Activated T-helper 1 cell treated with anti-CD3 and anti-CD28 coated beads, Interleukin-2, amount 50 U/mL, for 16 hours (primary cell): ENCODE results near the gene H1-8.
"Not testable (repeated sequence)": the region's sequence is repeated elsewhere in the genome, so short reads cannot be mapped to it uniquely, and the experiment has no call there.

Experiments
- DNase-seq, 2 donors: peaks; one replicate each; pipeline ENCODE4 v3.0.0-alpha.2; 2020; ENCODE audit warnings: low read depth in 1 of 2, low spot score in 1 of 2

Gene H1-8

GRCh38 chr3:129532261-129532660, 10.7 kb upstream of the H1-8 start:
- no peak for DNase-seq

- DNase-seq = no peak
These were observed 9.6 kb upstream of the H1-8 start for GRCh38 chr3:129533406-129533805.

GRCh38 chr3:129534428-129535027, 8.4 kb upstream of the H1-8 start:
- no peak for DNase-seq

- no peak for DNase-seq
These were observed 7.9 kb upstream of the H1-8 start for GRCh38 chr3:129535075-129535474.

GRCh38 chr3:129536374-129536667, 6.7 kb upstream of the H1-8 start:
- no peak for DNase-seq

- DNase-seq = no peak
These were observed 6.2 kb upstream of the H1-8 start for GRCh38 chr3:129536804-129537203.

GRCh38 chr3:129539206-129539605, 3.8 kb upstream of the H1-8 start:
- no peak for DNase-seq

- DNase-seq = no peak
These were observed 2.0 kb upstream of the H1-8 start for GRCh38 chr3:129540776-129541516.

- DNase-seq = no peak
These were observed 228 bp upstream of the H1-8 start for GRCh38 chr3:129542747-129543146.

- no peak for DNase-seq
These were observed 1.0 kb downstream of the H1-8 start for GRCh38 chr3:129543999-129544398.

- DNase-seq = not testable (repeated sequence)
These were observed 3.0 kb downstream of the H1-8 start for GRCh38 chr3:129545951-129546350.

GRCh38 chr3:129547241-129547640, 4.3 kb downstream of the H1-8 start:
- no peak for DNase-seq

GRCh38 chr3:129548104-129548965, 5.4 kb downstream of the H1-8 start:
- no peak for DNase-seq

- DNase-seq = no peak
These were observed 6.2 kb downstream of the H1-8 start for GRCh38 chr3:129549006-129549800.

- no peak for DNase-seq
These were observed 6.8 kb downstream of the H1-8 start for GRCh38 chr3:129549805-129550204.

GRCh38 chr3:129552287-129553050, 9.5 kb downstream of the H1-8 start:
- no peak for DNase-seq

- DNase-seq = no peak
These were observed 10.2 kb downstream of the H1-8 start for GRCh38 chr3:129553171-129553570.

GRCh38 chr3:129553719-129554118, 10.7 kb downstream of the H1-8 start:
- DNase-seq = no peak

- no peak for DNase-seq
These were observed 11.6 kb downstream of the H1-8 start for GRCh38 chr3:129554356-129555152.

- DNase-seq = no peak
These were observed 12.2 kb downstream of the H1-8 start for GRCh38 chr3:129555153-129555550.
